KOPT-K1 (cell line): ENCODE measurements around the gene ULK2.

Experiments
- H3K27ac ChIP-seq: fragments of 200-600 bp; sonication (generic); 2 replicates; pipeline ENCODE4 v1.5.1; 2016; ENCODE audit warnings: antibody characterized with exemption, mild to moderate bottlenecking, low read depth, low read length; ENCODE audit not compliant: poor library complexity, severe bottlenecking
- H3K36me3 ChIP-seq: fragments of 200-600 bp; sonication (generic); 2 replicates; pipeline ENCODE4 v1.5.1; 2017; ENCODE audit warnings: antibody characterized with exemption, mild to moderate bottlenecking, low read length, moderate library complexity; ENCODE audit not compliant: insufficient read depth
- H3K9me3 ChIP-seq: fragments of 200-600 bp; sonication (generic); 2 replicates; pipeline ENCODE4 v1.5.1; 2017; ENCODE audit warnings: antibody characterized with exemption, low read length, mild to moderate bottlenecking; ENCODE audit not compliant: insufficient read depth, poor library complexity, severe bottlenecking

ULK2 gene

DNA sequence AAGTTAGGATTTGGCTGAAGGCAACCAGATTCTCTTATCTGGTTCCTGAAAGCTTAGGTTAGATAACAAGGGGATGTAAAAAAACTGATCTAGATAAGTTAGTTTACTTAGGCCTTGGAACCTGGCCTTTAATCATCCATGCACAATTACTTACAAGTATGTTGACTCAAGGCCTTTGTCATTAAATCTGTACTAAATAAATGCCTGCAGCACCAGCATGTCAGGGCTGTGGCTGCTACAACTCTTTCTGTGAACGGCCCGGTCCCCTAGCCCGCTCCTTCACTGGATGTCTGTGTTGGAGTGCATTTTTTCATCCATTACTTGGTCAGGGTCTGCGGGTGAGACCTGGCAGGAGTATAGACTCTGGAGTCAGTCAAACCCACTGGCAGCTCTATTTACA lies 71.3 kb downstream of the ULK2 start:
- Histone ChIP-seq H3K27ac (no peak overlapping the region), H3K9me3 (peaks cover 29% of the 10 kb centered on the region), H3K36me3 (no peaks in the 10 kb centered on the region)

DNA sequence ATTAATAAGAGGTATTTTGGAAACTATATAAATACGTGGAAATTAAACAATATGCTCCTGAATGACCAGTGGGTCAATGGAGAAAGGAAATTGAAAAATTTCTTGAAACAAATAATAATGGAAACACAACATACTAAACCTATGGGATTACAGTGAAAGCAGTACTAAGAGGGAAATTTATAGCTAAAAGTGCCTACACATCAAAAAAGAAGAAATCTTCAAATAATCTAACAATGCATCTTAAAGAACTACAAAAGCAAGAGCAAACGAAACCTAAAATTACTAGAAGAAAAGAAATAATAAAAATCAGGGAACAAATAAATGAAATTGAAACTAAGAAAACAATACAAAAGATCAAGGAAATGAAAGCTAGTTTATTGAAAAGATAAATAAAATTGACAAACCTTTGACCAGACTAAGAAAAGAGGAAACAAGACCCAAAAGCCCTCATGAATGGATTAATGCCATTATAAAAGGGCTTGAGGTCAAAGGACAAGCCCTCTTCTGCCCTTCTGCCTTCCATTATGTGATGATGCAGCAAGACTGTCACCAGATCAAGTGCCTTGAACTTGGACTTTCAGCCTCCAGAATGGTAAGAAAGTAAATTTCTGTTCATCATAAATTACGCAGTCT lies 75.7 kb downstream of the ULK2 start:
- Histone ChIP-seq H3K36me3 (no peaks in the 10 kb centered on the region), H3K9me3 (peaks cover 22% of the 10 kb centered on the region), H3K27ac (no peak overlapping the region)

DNA sequence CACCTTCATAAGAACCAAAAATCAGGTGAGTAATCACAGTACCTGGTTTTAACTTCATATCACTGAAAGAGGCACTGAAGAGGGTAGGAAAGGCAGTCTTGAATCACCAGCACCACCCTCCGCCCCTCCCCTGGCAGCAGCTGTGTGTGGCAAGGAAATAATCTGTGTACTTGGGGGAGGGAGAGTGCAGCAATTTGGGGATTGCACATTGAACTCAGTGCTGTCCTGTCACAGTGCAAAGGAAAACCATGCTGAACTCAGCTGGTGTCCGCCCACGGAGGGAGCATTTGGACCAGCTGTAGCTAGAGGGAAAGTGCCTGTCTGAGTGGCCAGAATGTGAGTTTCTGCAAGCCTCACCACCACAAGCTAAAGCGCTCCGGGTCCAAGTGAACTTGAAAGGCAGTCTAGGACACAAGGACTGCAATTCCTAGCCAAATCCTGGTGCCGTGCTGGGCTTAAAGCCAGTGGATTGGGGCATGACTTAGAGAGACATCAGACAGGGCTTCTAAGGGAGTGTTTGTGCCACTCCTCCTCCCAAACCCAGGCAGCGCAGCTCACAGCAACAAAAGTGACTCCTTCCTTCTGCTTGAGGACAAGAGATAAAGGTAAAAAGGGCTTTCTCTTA lies 79.9 kb downstream of the ULK2 start:
- no peaks in the 10 kb centered on the region for H3K9me3 ChIP-seq
- H3K27ac ChIP-seq = no peak overlapping the region
- no peaks in the 10 kb centered on the region for H3K36me3 ChIP-seq

DNA sequence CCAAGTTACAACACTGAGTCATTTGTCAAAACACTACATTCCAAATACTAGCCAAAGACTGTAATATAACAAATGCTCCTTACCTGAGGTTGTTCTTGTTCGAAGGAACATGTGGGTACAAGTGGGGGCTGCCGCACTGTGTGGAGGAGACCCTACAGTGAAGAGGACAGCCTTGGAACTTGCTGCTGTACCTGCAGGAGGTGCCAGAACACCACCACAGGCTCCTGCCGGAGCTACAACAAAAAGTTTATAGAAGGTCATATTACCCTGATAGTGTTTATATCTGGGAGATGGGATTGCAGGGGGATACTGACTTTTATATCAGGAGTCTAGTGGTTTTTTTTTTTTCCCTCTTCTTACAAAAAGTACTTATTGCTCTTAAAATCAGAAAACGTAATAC lies 81.9 kb downstream of the ULK2 start:
- no peaks in the 10 kb centered on the region for H3K36me3 ChIP-seq
- no peaks in the 10 kb centered on the region for H3K9me3 ChIP-seq

DNA sequence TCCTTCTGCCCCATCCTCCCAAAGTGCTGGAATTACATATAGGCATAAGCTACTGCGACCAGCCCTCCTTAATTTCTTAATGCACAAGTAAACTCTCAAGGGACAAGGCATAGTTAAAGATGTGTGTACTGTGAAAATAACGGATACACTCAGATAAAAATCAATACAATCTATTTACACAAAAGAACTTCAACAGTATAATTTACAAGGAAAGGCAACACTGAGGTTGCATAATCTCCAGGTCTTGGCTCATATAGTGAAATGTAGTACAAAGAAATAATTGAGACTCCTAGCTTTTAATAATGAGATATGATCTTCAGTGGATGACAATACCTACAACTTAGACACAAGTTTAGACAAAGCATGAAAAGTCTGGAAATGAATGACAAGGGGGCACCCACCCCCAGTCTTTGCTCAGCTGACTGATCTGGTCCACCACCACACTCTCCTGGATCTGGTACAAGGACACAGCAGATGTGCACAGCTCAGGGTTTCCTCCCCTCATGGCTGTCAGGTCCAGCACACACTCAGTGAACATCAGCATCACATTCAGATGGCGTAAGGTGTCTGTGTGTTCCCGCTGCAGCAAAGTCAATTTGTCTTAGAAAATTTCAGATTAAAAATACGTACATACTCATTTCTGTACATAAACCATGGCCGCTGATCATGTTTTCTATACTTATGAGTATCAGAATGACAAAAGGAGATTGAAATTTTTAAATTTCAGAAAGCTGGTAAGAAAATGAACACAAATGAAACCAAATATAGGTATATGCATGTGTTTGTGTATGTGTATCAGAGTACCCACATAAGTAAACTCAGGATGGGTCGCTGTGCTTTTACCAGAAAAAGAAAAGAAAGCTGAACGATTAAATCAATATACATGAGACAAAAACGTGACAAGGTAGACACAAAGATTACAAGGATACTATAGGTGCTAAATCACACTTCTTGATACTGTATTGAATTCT lies 86.0 kb downstream of the ULK2 start:
- Histone ChIP-seq H3K36me3 (no peaks in the 10 kb centered on the region), H3K9me3 (no peaks in the 10 kb centered on the region), H3K27ac (no peak overlapping the region)

More for the DNA sequence above, 81.9 kb downstream of the ULK2 start:
- no peak overlapping the region for H3K27ac ChIP-seq

DNA sequence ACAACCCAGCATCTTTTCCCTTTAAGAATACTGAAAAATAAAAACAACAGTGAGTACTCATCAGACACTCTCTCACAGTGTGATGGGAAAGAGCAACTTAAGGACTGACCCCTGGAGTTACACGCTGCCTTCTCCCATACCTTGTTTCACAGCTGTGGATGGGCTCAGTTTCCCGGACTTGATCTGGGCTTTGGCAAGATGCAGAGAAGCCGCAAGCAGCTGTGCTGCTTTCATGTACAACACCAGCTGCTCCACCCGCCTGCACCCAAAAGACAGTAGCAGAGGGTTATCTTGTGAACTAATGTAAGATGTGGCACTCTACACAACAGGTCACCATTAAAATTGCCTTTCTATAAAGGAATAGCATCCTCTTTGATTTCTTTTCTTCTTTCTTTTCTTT lies 86.9 kb downstream of the ULK2 start:
- no peaks in the 10 kb centered on the region for H3K36me3 ChIP-seq
- H3K9me3 ChIP-seq = no peaks in the 10 kb centered on the region
- no peak overlapping the region for H3K27ac ChIP-seq

DNA sequence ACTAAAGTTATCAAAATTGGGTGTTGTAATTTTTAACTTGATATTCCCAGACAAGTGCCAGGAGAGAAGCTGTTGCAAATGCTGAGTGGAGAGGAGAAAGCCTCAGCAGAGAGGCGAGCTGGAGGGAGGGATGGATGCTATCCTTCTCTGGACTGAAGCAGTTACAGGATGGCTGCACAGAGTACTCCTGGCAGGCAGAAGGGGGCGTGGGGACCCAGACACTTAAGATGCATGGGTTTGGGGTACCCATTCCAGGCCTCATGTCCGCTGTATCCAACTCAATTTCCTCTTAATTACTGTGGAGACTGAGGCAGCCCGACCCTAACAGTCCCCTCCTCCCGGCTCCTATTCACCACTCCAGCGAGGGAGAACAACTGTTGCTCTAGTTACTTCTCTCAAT lies 94.2 kb downstream of the ULK2 start:
- H3K36me3 ChIP-seq = no peaks in the 10 kb centered on the region
- no peaks in the 10 kb centered on the region for H3K9me3 ChIP-seq
- no peak overlapping the region for H3K27ac ChIP-seq

DNA sequence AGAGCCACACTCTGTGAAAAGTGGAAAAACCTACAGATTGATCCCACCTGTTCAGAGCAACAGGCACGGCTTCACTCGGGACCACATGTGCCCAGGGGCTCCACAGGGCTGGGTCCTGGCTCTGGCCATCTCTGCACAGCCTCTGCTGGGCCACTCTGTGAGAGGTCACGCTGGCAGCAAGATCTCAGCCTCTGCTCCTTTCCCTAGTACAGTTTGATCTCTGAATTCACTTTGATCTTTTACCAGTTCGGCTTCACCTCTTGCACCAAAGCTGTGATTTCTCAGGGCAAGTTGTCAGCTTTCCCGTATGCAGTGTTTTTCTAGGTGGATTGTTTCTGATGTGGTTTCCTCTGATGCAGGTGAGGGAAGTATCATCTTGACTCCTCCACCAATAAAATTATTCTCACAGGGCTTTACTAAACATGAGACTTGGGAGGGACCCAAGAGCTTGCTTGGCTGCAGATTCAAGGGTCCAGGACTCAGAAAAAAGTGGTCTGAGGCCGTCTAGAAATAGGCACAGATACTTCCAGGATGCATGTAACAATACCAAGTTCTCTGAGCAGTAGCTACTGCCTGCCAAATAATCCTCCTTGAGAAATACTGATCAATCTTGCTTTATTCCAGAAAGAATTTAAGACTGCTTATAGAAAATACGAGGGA lies 95.6 kb downstream of the ULK2 start:
- no peaks in the 10 kb centered on the region for H3K9me3 ChIP-seq
- H3K27ac ChIP-seq = no peak overlapping the region
- H3K36me3 ChIP-seq = no peaks in the 10 kb centered on the region

DNA sequence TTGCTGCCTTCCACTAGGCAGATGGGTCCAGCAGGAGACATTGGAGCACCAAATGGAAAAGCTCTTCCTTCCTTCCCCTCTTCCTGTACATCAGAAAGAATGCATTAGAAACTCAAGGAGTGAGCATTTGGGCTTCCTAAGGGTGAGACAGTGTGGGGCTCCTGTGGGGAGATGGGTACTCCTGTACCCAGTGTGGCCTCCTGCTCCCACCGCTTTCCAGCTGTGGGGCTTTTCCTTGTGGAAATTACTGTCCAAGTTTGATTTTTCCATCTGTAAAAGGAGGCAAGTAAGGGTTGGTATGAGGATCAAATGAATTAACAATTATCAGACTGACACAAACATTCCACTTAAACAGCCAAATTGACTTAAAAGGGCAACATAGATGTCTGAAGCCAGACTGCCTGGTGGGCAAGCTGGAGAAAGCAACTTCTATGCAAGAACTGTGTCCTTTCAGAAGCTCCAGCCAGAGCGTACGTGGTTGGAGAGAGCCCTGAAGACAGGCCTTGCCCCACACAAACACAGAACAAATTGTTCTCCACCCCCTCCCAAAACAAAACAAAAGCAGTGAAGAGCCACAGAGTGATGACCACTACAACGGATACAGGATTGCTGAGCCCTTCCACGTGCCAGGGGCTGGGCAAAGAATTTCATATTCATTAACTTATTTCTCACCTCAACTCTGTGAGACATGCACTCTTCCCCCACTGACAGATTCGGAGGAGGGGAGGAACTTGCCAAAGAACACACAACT lies 96.6 kb downstream of the ULK2 start:
- Histone ChIP-seq H3K27ac (no peak overlapping the region), H3K9me3 (no peaks in the 10 kb centered on the region), H3K36me3 (no peaks in the 10 kb centered on the region)

DNA sequence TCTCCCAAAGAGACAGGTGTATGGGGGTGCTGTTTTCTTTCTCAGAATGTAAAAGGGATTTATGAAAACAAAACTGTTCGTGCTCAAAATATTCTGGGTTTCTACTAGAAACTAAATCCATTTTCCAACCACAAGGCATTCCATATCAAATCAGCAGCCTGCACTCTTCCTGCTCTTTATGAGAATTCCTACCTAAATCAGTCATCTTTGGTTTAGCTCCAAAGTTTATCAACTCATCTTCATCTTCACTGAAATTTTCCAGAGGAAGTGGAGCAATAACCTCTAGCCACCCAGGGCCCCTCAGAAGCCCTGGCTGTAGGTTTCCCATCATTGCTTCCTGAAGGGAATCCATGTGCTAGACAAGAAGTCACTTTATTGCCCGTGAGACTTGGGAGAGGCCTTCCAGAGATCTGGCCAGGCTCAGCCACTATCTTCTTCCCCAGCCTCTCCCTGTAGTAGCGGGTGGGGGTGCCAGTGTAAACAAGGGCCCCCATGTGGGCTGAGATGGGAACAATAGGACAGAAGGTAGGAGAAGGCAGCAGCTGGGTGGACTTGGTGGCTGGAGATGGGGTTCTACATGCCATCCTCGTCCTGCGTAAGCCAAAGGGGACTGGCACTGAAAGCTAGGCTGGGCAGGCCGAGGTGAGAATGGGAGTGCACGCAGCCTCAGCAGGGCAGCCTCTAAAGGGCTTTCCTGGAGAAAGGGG lies 97.6 kb downstream of the ULK2 start:
- Histone ChIP-seq H3K36me3 (no peaks in the 10 kb centered on the region), H3K27ac (no peak overlapping the region), H3K9me3 (no peaks in the 10 kb centered on the region)

DNA sequence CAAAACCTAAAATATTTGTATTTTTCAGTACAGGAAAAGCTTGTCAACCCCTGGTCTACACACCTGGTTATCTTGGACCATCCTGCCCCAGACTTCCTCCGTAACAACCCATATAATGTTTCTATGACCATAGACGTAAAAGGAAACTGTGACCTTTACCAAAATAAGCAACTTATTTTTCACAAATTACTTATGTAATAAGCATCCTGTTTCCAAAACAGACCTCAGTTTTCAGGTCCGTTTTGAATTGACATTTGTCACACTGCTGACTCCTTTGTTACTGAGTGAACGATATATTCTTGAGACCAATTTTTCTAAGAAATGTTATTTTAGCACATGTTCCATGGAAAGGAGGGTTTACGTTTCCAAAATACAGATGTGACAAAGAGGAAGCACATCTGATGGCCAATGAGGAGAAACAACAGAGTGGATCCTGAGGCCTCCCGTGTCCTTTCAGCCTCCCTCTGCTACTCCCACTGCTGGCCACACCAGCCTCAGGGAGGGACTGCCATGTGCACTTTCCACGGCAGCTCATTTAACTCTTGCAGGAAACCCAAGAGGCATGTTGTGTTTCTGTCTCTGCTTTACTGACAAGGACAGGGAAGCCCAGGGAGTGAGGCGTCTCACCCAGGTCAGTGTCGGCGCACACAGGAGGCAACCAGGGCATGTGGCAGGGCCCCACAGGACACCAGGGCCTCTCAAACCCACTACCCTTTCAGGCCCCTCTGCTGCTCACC lies 99.5 kb downstream of the ULK2 start:
- Histone ChIP-seq H3K27ac (no peak overlapping the region), H3K9me3 (no peaks in the 10 kb centered on the region), H3K36me3 (no peaks in the 10 kb centered on the region)

DNA sequence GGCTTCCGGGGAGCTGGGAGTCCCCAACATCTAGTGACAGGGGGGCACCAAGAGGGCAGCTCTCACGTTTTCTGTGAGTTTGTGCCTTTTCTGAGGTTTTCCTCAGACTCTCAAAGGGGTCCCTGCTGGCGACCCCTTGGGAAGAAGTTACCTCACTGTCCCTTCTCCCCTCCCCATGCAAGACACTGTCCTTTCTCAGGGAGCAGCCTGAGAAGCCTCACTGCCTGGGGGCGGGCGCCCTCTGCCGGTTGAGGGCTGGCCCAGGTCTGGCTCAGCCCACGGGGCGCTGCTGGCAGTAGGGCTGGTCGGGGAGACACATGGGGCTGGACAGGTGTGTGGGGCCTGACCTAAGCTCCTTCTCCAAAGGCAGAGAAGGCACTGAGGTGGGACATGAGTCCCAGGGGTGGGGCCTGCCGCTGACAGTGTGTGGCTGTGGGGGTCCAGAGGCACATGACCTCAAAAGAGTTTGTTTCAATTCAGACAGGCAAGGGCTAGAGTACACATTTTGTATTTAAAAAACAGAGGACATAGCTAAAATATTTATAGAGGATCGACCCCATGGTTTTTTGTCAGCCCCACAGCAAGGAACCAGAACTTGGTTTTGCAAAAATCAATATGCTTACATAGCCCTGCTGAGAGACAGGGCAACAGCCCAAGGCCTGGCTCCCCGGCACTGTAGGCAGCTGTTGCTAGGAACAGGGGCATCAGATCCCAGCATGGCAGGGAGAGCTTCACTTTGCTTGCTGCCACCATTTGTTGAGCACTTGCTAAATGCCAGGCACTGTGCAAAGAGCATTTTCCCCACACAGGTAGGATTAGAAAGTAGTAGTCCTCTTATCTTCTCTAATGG lies 101.1 kb downstream of the ULK2 start:
- H3K9me3 ChIP-seq = no peaks in the 10 kb centered on the region
- H3K27ac ChIP-seq = no peak overlapping the region
- H3K36me3 ChIP-seq = no peaks in the 10 kb centered on the region

DNA sequence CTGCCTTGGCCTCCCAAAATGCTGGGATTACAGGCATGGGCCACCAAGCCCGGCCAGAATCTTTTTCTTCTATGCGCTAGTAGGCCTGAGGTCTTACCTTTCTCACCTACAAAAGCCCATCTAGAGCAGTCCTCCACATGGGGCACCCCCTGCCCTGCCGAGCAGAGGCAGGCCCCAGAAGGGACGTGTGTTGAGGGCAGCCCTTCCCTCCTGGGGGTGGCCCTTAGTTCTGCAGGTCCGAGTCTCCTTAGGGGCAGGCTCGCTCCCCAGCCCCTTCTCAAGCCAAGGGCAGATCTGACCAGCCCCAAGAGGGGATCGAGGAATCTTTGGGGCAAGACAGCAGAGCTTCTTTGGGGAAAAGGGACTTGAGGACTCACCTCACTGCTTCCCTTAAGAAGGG lies 101.7 kb downstream of the ULK2 start:
- Histone ChIP-seq H3K36me3 (no peaks in the 10 kb centered on the region), H3K27ac (no peak overlapping the region), H3K9me3 (no peaks in the 10 kb centered on the region)
